ENCODE results near the gene FSHR. TPM values are rescaled to one million over a fixed set of nuclear protein-coding genes. Genes with fewer than 3 reads are reported as not detected.

FSHR gene
- total and polyA plus RNA-seq, 12 donors: 0.06 to 0.42 TPM; not detected in 10

DNA sequence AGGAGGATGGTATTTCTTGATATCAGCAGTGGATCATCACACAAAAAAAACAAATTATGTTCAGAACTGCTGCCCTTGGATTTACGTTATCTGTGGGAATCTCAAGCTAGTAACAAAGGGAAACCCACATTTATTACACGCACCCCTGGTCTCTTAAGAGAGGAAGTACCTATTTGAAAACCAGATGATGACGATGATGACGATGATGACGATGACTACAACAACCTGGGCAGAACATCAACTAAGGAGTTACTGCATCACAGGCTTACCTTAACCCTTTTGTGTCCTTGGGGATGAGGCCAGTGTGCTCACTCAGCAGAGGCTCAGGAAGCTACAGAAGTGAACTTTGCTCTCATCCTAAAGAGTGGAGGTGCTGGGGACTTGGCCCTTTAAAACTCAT lies 169.4 kb downstream of the FSHR start:
- intact Hi-C loops (cut with DNase I): no loop called here
- Histone ChIP-seq H3K9me3 (replicated peaks in 1 of 3) (no peaks in the 10 kb centered on the region), H3K27me3 (no peaks in the 10 kb centered on the region), H3K36me3 (replicated peaks in 1 of 2) (no peaks in the 10 kb centered on the region), H3K4me1 (replicated peaks in 1 of 2) (no peaks in the 10 kb centered on the region), H3K27ac (no peak overlapping the region), H3K4me3 (no peak overlapping the region)
- no peak for DNase-seq
- TF ChIP-seq CTCF (IDR thresholded peaks at IDR 0.05) (no peak), POLR2A (IDR thresholded peaks at IDR 0.05) (no peak)
- 58 to 88% (median 72%) methylated on average over 5 of the region's 5 CpGs for WGBS, 4 donors

- 35 to 60% (median 47%) methylated on average over 1 of the region's 1 CpG for WGBS, 4 donors
- H3K4me1 ChIP-seq (replicated peaks in 1 of 2): no peaks in the 10 kb centered on the region
- peak in 1 of 7 donors; percentile 68 for DNase-seq
- no peak overlapping the region for H3K4me3 ChIP-seq
- intact Hi-C loops (cut with DNase I): no loop called here
- H3K27ac ChIP-seq: peak overlapping the region in 1 of 5 donors; percentile 1
- no peaks in the 10 kb centered on the region for H3K9me3 ChIP-seq (replicated peaks in 1 of 3)
- H3K27me3 ChIP-seq: no peaks in the 10 kb centered on the region
- H3K36me3 ChIP-seq (replicated peaks in 1 of 2): no peaks in the 10 kb centered on the region
- no peak for TF ChIP-seq POLR2A (IDR thresholded peaks at IDR 0.05)
- no peak for TF ChIP-seq CTCF (IDR thresholded peaks at IDR 0.05)
Observed at GRCh38 chr2:48983551-48983950, 170.8 kb downstream of the FSHR start.

DNA sequence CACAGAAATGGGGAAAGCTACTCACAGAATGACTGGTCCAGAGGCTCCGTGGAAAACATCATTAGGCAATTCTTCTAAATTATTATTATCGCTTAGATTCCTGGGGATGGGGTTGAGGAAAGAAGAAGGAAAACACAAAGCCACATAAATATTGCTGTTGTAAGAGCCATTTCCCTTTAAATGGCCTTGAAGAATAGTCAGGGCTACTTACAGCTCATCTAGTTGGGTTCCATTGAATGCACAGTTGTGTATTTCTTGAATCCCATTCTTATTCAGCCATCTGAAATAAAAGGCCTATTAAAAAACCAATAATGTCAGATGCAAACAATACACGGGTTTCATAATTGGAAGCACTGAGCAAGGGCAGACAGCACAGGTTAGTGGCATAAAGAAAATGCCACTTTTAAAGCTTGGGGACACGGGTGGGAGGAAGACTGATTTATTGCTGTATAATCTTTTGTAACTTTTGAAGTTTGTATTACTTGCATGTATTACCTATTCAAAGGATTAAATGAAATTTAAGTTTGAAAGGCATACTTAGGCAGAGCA lies 171.4 kb downstream of the FSHR start:
- no peak for DNase-seq
- intact Hi-C loops (cut with DNase I): no loop called here
- no peak for TF ChIP-seq POLR2A (IDR thresholded peaks at IDR 0.05)
- TF ChIP-seq CTCF (IDR thresholded peaks at IDR 0.05): no peak
- no peaks in the 10 kb centered on the region for H3K36me3 ChIP-seq (replicated peaks in 1 of 2)
- no peaks in the 10 kb centered on the region for H3K27me3 ChIP-seq
- no peak overlapping the region for H3K4me3 ChIP-seq
- H3K27ac ChIP-seq: no peak overlapping the region
- H3K4me1 ChIP-seq (replicated peaks in 1 of 2): no peaks in the 10 kb centered on the region
- WGBS, 4 donors: 68 to 81% (median 77%) methylated on average over 4 of the region's 4 CpGs
- no peaks in the 10 kb centered on the region for H3K9me3 ChIP-seq (replicated peaks in 1 of 3)

DNA sequence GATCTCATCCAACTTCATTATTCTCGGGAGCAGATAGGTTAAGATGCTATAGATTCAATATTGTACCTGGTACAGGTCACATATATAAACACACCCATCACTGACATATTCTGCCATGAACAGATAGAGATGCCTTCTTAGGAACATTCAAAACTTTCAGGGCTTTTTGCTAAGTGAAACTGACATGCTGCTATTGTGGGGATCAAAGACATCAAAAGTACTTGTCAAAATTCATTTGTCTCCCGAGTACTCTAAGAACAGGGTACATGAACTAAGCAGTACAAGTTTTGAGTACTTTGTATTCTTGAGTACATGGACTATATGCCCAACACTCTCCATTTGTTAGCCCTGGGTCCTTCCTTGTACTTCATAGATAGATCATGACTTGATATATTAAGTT lies 173.5 kb downstream of the FSHR start:
- Histone ChIP-seq H3K36me3 (replicated peaks in 1 of 2) (no peaks in the 10 kb centered on the region), H3K4me3 (no peak overlapping the region), H3K27me3 (no peaks in the 10 kb centered on the region), H3K9me3 (replicated peaks in 1 of 3) (no peaks in the 10 kb centered on the region), H3K4me1 (replicated peaks in 1 of 2) (no peaks in the 10 kb centered on the region), H3K27ac (no peak overlapping the region)
- WGBS, 4 donors: 67 to 87% (median 80%) methylated on average over 2 of the region's 2 CpGs
- TF ChIP-seq CTCF (IDR thresholded peaks at IDR 0.05): no peak
- TF ChIP-seq POLR2A (IDR thresholded peaks at IDR 0.05): no peak
- no peak for DNase-seq
- intact Hi-C loops (cut with DNase I): no loop called here

Measured in adrenal gland (tissue), 12 donors.